ENCODE data around the gene PIEZO1. TPM values are rescaled to one million over a fixed set of nuclear protein-coding genes. Genes with fewer than 3 reads are reported as not detected.

Gene PIEZO1
- total and polyA plus RNA-seq, 9 of the 15 experiments (the other 6 are each of a cell fraction or from before 2014, with no cell fraction given), result 3.6 to 432 (median 131) TPM

DNA sequence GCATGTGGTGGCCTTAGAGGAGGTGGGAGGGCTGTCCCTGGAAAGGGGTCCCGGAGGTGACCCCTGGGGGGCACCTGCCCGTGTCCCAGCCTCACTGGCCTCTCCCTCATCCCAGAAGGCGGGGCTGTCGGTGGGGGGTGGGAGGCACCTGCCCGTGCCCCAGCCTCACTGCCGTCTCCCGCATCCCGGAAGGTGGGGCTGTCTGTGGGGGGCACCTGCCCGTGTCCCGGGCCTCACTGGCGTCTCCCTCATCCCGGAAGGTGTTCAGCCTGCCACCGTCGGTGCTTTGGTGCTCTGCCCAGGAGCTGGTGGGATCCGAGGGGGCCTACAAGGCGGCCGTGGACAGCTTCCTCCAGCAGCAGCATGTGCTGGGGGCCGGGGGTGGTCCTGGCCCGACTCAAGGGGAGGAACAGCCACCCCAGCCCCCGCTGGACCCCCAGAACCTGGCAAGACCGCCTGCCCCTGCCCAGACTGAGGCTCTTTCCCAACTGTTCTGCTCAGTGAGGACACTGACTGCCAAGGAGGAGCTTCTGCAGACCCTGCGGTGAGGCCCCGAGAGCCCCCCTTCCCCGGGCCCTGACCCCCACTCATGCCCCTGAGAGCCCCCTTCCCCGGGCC lies 72.5 kb downstream of the PIEZO1 start:
- 82% methylated on average over 14 of the region's 25 CpGs for WGBS (ENCODE audit: insufficient coverage, low coverage, missing lambda C conversion rate)
- no TSS peak for BruUV-seq (replicated peaks)
- TF ChIP-seq RBM22 (IDR thresholded peaks at IDR 0.05; ENCODE audit: low read depth, low read length, poor library complexity, severe bottlenecking), result peak; percentile 72
- no peak for TF ChIP-seq ZNF79 (CRISPR knock-in tag; IDR thresholded peaks at IDR 0.05; ENCODE audit: low read depth)
- TF ChIP-seq, protein P1, sequence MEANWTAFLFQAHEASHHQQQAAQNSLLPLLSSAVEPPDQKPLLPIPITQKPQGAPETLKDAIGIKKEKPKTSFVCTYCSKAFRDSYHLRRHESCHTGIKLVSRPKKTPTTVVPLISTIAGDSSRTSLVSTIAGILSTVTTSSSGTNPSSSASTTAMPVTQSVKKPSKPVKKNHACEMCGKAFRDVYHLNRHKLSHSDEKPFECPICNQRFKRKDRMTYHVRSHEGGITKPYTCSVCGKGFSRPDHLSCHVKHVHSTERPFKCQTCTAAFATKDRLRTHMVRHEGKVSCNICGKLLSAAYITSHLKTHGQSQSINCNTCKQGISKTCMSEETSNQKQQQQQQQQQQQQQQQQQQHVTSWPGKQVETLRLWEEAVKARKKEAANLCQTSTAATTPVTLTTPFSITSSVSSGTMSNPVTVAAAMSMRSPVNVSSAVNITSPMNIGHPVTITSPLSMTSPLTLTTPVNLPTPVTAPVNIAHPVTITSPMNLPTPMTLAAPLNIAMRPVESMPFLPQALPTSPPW (CRISPR knock-in tag; IDR thresholded peaks at IDR 0.05), result 0 out of 2 replicates have a peak, but pooled peaks have one; percentile 12
- no peak for TF ChIP-seq POLR2H (tag; IDR thresholded peaks at IDR 0.05; ENCODE audit: low read depth)
- peak; percentile 55 for TF ChIP-seq RBFOX2 (IDR thresholded peaks at IDR 0.05; ENCODE audit: low read depth, low read length)
- TF ChIP-seq, protein P2, sequence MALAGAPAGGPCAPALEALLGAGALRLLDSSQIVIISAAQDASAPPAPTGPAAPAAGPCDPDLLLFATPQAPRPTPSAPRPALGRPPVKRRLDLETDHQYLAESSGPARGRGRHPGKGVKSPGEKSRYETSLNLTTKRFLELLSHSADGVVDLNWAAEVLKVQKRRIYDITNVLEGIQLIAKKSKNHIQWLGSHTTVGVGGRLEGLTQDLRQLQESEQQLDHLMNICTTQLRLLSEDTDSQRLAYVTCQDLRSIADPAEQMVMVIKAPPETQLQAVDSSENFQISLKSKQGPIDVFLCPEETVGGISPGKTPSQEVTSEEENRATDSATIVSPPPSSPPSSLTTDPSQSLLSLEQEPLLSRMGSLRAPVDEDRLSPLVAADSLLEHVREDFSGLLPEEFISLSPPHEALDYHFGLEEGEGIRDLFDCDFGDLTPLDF (CRISPR knock-in tag; IDR thresholded peaks at IDR 0.05), result no peak
- no peak for TF ChIP-seq ZNF384 (IDR thresholded peaks at IDR 0.05; ENCODE audit: low read depth, low read length)
- TF ChIP-seq RBM25 (IDR thresholded peaks at IDR 0.05; ENCODE audit: low read depth, low read length, severe bottlenecking), result no peak
- peak; percentile 29 for TF ChIP-seq POLR2A (conservative IDR thresholded peaks at IDR 0.05)
- TF ChIP-seq ZBTB7A (IDR thresholded peaks at IDR 0.05; ENCODE audit: borderline replicate concordance, control insufficient read depth, low read depth, low read length), result no peak
- TF ChIP-seq, protein P3, sequence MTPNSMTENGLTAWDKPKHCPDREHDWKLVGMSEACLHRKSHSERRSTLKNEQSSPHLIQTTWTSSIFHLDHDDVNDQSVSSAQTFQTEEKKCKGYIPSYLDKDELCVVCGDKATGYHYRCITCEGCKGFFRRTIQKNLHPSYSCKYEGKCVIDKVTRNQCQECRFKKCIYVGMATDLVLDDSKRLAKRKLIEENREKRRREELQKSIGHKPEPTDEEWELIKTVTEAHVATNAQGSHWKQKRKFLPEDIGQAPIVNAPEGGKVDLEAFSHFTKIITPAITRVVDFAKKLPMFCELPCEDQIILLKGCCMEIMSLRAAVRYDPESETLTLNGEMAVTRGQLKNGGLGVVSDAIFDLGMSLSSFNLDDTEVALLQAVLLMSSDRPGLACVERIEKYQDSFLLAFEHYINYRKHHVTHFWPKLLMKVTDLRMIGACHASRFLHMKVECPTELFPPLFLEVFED (CRISPR knock-in tag; conservative IDR thresholded peaks at IDR 0.05), result no peak
- TF ChIP-seq HSF4 (CRISPR knock-in tag; IDR thresholded peaks at IDR 0.05; ENCODE audit: borderline replicate concordance), result no peak
- peak; percentile 73 for TF ChIP-seq POLR2G (IDR thresholded peaks at IDR 0.05; ENCODE audit: low read depth, low read length)
- TF ChIP-seq, protein P4, sequence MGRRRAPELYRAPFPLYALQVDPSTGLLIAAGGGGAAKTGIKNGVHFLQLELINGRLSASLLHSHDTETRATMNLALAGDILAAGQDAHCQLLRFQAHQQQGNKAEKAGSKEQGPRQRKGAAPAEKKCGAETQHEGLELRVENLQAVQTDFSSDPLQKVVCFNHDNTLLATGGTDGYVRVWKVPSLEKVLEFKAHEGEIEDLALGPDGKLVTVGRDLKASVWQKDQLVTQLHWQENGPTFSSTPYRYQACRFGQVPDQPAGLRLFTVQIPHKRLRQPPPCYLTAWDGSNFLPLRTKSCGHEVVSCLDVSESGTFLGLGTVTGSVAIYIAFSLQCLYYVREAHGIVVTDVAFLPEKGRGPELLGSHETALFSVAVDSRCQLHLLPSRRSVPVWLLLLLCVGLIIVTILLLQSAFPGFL (CRISPR knock-in tag; IDR thresholded peaks at IDR 0.05), result no peak
- TF ChIP-seq FUS (optimal IDR thresholded peaks at IDR 0.05; ENCODE audit: low read depth, low read length), result no peak
- no peak for TF ChIP-seq E2F3 (CRISPR knock-in tag; IDR thresholded peaks at IDR 0.05)
- TF ChIP-seq ZFP36 (IDR thresholded peaks at IDR 0.05; ENCODE audit: low read depth, low read length, partially characterized antibody), result no peak

More for the DNA sequence above, 72.5 kb downstream of the PIEZO1 start:
- Histone ChIP-seq H3K4me2 (ENCODE audit: insufficient read depth, low read length) (no peak overlapping the region), H2AFZ (ENCODE audit: low read depth, low read length) (no peak overlapping the region), H3K27ac (ENCODE audit: extremely low read depth, low read depth, low read length) (no peak overlapping the region), H3K9me3 (replicated peaks; ENCODE audit: control insufficient read depth, insufficient read depth, low read depth, low read length) (0 out of 2 replicates have a peak, but pooled peaks cover 2% of the 10 kb centered on the region), H3K79me2 (ENCODE audit: control insufficient read depth, insufficient read depth, low read length) (peaks cover 33% of the 10 kb centered on the region), H3K27me3 (ENCODE audit: control insufficient read depth in 2 of 2, insufficient read depth in 2 of 2, low read length in 2 of 2) (no peaks in the 10 kb centered on the region; a peak in 1 of 5 replicates), H4K20me1 (replicated peaks; ENCODE audit: control insufficient read depth, insufficient read depth, low read length) (peaks cover 17% of the 10 kb centered on the region; the same call in 1 of the 2 replicates), H3K9me1 (ENCODE audit: control insufficient read depth, insufficient read depth, low read length) (peaks cover 3% of the 10 kb centered on the region), H3K4me3 (no peak overlapping the region), H3K9ac (ENCODE audit: insufficient read depth in 1 of 2, low read depth in 2 of 2, low read length in 2 of 2) (0 out of 4 replicates have a peak overlapping the region, but pooled peaks of 1 of the 2 experiments have one; percentile 23), H3K4me1 (replicated peaks in 1 of 2; ENCODE audit: control insufficient read depth in 2 of 2, insufficient read depth in 2 of 2, low read length in 2 of 2) (peaks cover 0 to 73% of the 10 kb centered on the region in 2 experiments; a peak in 3 of 5 replicates), H3K36me3 (ENCODE audit: control insufficient read depth, insufficient read depth, low read length) (peaks cover 92% of the 10 kb centered on the region)
- ATAC-seq, result no peak
- in situ Hi-C loops (cut with MboI) (no loop called here), intact Hi-C loops (cut with micrococcal nuclease) (no loop called here)
- no peak for DNase-seq (ENCODE audit: extremely low read depth in 1 of 4, low spot score in 3 of 4)
- FAIRE-seq, result no peak
- ChIA-PET CTCF (ENCODE audit: low intra/inter-chr PET ratio) (interaction anchor here (0.7 kb wide), 1 partner anchor 96 kb away, joined by 3 read pairs; no protein-coding TSS in a partner anchor), POLR2A (interaction anchor here (0.5 to 1.3 kb wide), 4 partner anchors 10 to 80 kb away, joined by 3 to 6 read pairs (median 4); no protein-coding TSS in a partner anchor)
